Measurements from ENCODE around the gene DGKG.

- no peak for TF ChIP-seq CTCF (IDR thresholded peaks at IDR 0.05)
- TF ChIP-seq POLR2AphosphoS5 (IDR thresholded peaks at IDR 0.05), result no peak
- TF ChIP-seq EP300 (IDR thresholded peaks at IDR 0.05), result no peak
These were observed 54.3 kb downstream of the DGKG start for GRCh38 chr3:186307594-186308221.
